IMR-90 (cell line): Measurements from ENCODE around the gene STAP1. TPM values are rescaled to one million over a fixed set of nuclear protein-coding genes. Genes with fewer than 3 reads are reported as not detected.

Source experiments
- ATAC-seq: fragments of 200-7000 bp; cut with Tn5 transposase; 2 replicates; pipeline ENCODE4 v1.9.1; 2020; ENCODE audit warnings: low read depth, mild to moderate bottlenecking, moderate library complexity
- BruUV-seq: library from RNA; stranded (reverse); fragments of 400-500 nt; replicated peaks from 2 replicates; lab custom pipeline; 2021; lab: Mats Ljungman, UMichigan
- CTCF ChIA-PET: fragments of 300-600 bp; formaldehyde crosslinking; extraction: SDS; loops from one replicate; lab custom pipeline; 2021; ENCODE audit warnings: antibody characterized with exemption; lab: Yijun Ruan, JAX
- POLR2A ChIA-PET: fragments of 300-600 bp; sonication (Branson Sonifier 250); formaldehyde crosslinking; loops from one replicate; lab custom pipeline; 2022; ENCODE audit warnings: antibody characterized with exemption; ENCODE audit not compliant: unreplicated experiment; lab: Charles Lee
- DNase-seq: peaks from one replicate; pipeline ENCODE4 v3.0.0; 2013
- H2AFZ ChIP-seq: replicated peaks from 2 replicates; pipeline ENCODE3; 2013; ENCODE audit warnings: low read length, mild to moderate bottlenecking; ENCODE audit not compliant: poor library complexity
- H2AK5ac ChIP-seq: 2 replicates; pipeline ENCODE4 v1.6.1; 2013; ENCODE audit warnings: low read depth, low read length, inconsistent platforms
- H2AK9ac ChIP-seq: replicated peaks from 2 replicates; pipeline ENCODE3; 2013; ENCODE audit warnings: mild to moderate bottlenecking, low read depth, low read length, moderate library complexity; ENCODE audit not compliant: poor library complexity
- H2BK120ac ChIP-seq: 2 replicates; pipeline ENCODE4 v1.6.1; 2013; ENCODE audit warnings: low read depth, low read length, inconsistent platforms
- H2BK15ac ChIP-seq: 3 replicates; pipeline ENCODE4 v1.6.1; 2013; ENCODE audit warnings: low read depth, low read length, inconsistent platforms
- H2BK20ac ChIP-seq: 2 replicates; pipeline ENCODE4 v1.6.1; 2013; ENCODE audit warnings: low read depth, mild to moderate bottlenecking, inconsistent platforms, low read length, moderate library complexity
- H2BK5ac ChIP-seq: 2 replicates; pipeline ENCODE4 v1.6.1; 2013; ENCODE audit warnings: mild to moderate bottlenecking, low read depth, low read length, inconsistent platforms; ENCODE audit not compliant: poor library complexity, severe bottlenecking
- H3K14ac ChIP-seq: replicated peaks from 2 replicates; pipeline ENCODE4 v1.6.1; 2013; ENCODE audit warnings: low read depth, low read length, inconsistent platforms
- H3K18ac ChIP-seq: 2 replicates; pipeline ENCODE4 v1.6.1; 2013; ENCODE audit warnings: low read depth, low read length, control low read depth
- H3K23ac ChIP-seq: 2 replicates; pipeline ENCODE4 v1.6.1; 2013; ENCODE audit warnings: low read depth, low read length, inconsistent platforms
- H3K27ac ChIP-seq: 2 replicates; pipeline ENCODE4 v1.5.1; 2013; ENCODE audit warnings: mild to moderate bottlenecking, control low read depth, low read length; ENCODE audit not compliant: insufficient read depth
- H3K27me3 ChIP-seq: 2 replicates; pipeline ENCODE4 v1.6.1; 2013; ENCODE audit warnings: low read length; ENCODE audit not compliant: control insufficient read depth, insufficient read depth
- H3K36me3 ChIP-seq: 2 replicates; pipeline ENCODE4 v1.6.1; 2013; ENCODE audit warnings: low read length, mixed read lengths; ENCODE audit not compliant: control insufficient read depth, insufficient read depth
- H3K4ac ChIP-seq: 2 replicates; pipeline ENCODE4 v1.6.1; 2013; ENCODE audit warnings: low read depth, low read length, inconsistent platforms
- H3K4me1 ChIP-seq: 2 replicates; pipeline ENCODE4 v1.6.1; 2013; ENCODE audit warnings: low read length, mixed read lengths; ENCODE audit not compliant: control insufficient read depth, insufficient read depth
- H3K4me2 ChIP-seq: 2 replicates; pipeline ENCODE4 v1.6.1; 2013; ENCODE audit warnings: low read depth, mild to moderate bottlenecking, control low read depth, low read length, moderate library complexity
- H3K4me3 ChIP-seq: 2 replicates; pipeline ENCODE4 v1.5.1; 2013; ENCODE audit warnings: low read depth, mild to moderate bottlenecking, control low read depth, low read length, moderate library complexity; ENCODE audit not compliant: insufficient read depth
- H3K56ac ChIP-seq: 2 replicates; pipeline ENCODE4 v1.6.1; 2013; ENCODE audit warnings: low read length, inconsistent platforms; ENCODE audit not compliant: insufficient read depth; ENCODE audit errors: extremely low read depth
- H3K79me1 ChIP-seq, 2 experiments: 2 replicates each; pipeline ENCODE4 v1.6.1; 2013; ENCODE audit warnings: low read length in 2 of 2, inconsistent platforms in 1 of 2, low read depth in 1 of 2
- H3K9ac ChIP-seq: 2 replicates; pipeline ENCODE4 v1.6.1; 2013; ENCODE audit warnings: low read depth, low read length, control low read depth
- H3K9me1 ChIP-seq: 2 replicates; pipeline ENCODE4 v1.6.1; 2013; ENCODE audit warnings: low read length, inconsistent platforms; ENCODE audit not compliant: insufficient read depth
- H3K9me3 ChIP-seq: 2 replicates; pipeline ENCODE4 v1.6.1; 2013; ENCODE audit warnings: low read length; ENCODE audit not compliant: control insufficient read depth, insufficient read depth
- H4K20me1 ChIP-seq: 2 replicates; pipeline ENCODE4 v1.6.1; 2013; ENCODE audit warnings: low read length, inconsistent platforms; ENCODE audit not compliant: insufficient read depth
- H4K5ac ChIP-seq: 2 replicates; pipeline ENCODE4 v1.6.1; 2013; ENCODE audit warnings: mild to moderate bottlenecking, low read depth, low read length, control low read depth
- H4K8ac ChIP-seq, 2 experiments: 2 replicates each; pipeline ENCODE4 v1.6.1; 2013; ENCODE audit warnings: low read depth in 2 of 2, low read length in 2 of 2, control low read depth in 1 of 2, inconsistent platforms in 1 of 2
- H4K91ac ChIP-seq: 2 replicates; pipeline ENCODE4 v1.6.1; 2013; ENCODE audit warnings: low read depth, low read length, inconsistent platforms; ENCODE audit not compliant: insufficient read depth
- CHD1 ChIP-seq: IDR thresholded peaks from 2 replicates; pipeline ENCODE4 v1.6.1; 2012; ENCODE audit warnings: low read depth, low read length, improper control_type of control experiment
- ELK1 ChIP-seq: fragments of 150-350 bp; IDR thresholded peaks from 2 replicates; pipeline ENCODE4 v1.6.1; 2016; ENCODE audit warnings: low read depth, mild to moderate bottlenecking, low read length, moderate library complexity, borderline replicate concordance
- RAD21 ChIP-seq: IDR thresholded peaks from 2 replicates; pipeline ENCODE4 v1.6.1; 2012; ENCODE audit warnings: low read length, improper control_type of control experiment
- RCOR1 ChIP-seq: IDR thresholded peaks from 2 replicates; pipeline ENCODE4 v1.6.1; 2012; ENCODE audit warnings: mild to moderate bottlenecking, low read length, improper control_type of control experiment; ENCODE audit not compliant: insufficient replicate concordance
- RFX5 ChIP-seq: IDR thresholded peaks from 2 replicates; pipeline ENCODE4 v1.8.0; 2012; ENCODE audit warnings: low read depth, mild to moderate bottlenecking, low read length, moderate library complexity
- dilution Hi-C: fragments of 300-500 bp; cut with HindIII; formaldehyde crosslinking; loops from one replicate; pipeline ENCODE4 v1.14.3; 2018; ENCODE audit warnings: low sequenced_read_pairs; ENCODE audit not compliant: unreplicated experiment
- in situ Hi-C: fragments of 300-500 bp; cut with MboI; formaldehyde crosslinking; loops from 3 replicates; pipeline ENCODE4 v1.14.3; 2019; ENCODE audit warnings: low sequenced_read_pairs, inconsistent platforms, mixed read lengths
- intact Hi-C: fragments of 100-400 bp; cut with micrococcal nuclease; formaldehyde crosslinking; loops from 2 replicates; pipeline ENCODE4 v1.10.0; 2022
- polyA plus RNA-seq, 3 experiments: library from polyadenylated mRNA; depleted of rRNA; stranded (reverse); fragments of >200 nt; gene quantifications; 2 replicates each; pipeline ENCODE4 v1.2.3, GENCODE V29; 2012; ENCODE audit warnings: low replicate concordance in 1 of 3
- total RNA-seq: library from RNA; depleted of rRNA; stranded (reverse); fragments of >200 nt; gene quantifications from 2 replicates; pipeline ENCODE4 v1.2.3, GENCODE V29; 2012

The STAP1 gene
- total and polyA plus RNA-seq, 2 of the 4 experiments (the other 2 are of a cell fraction), result not detected

- Histone ChIP-seq H3K14ac (no peak overlapping the region), H3K4me1 (no peaks in the 10 kb centered on the region), H3K27ac (no peak overlapping the region), H3K9me1 (no peaks in the 10 kb centered on the region), H4K5ac (no peak overlapping the region), H2BK15ac (no peak overlapping the region), H3K18ac (no peak overlapping the region), H3K9ac (no peak overlapping the region), H4K91ac (no peak overlapping the region), H3K4me3 (no peak overlapping the region), H2AK5ac (no peak overlapping the region), H4K8ac (no peak overlapping the region), H3K79me1 (no peaks in the 10 kb centered on the region), H2AFZ (no peak overlapping the region), H3K36me3 (no peaks in the 10 kb centered on the region), H2BK120ac (no peak overlapping the region), H3K27me3 (peaks cover 2% of the 10 kb centered on the region; the same call in 1 of the 2 replicates), H3K56ac (no peak overlapping the region), H4K20me1 (no peaks in the 10 kb centered on the region), H2AK9ac (no peak overlapping the region), H3K23ac (no peak overlapping the region), H2BK20ac (no peak overlapping the region), H3K4me2 (no peak overlapping the region), H2BK5ac (no peak overlapping the region), H3K9me3 (no peaks in the 10 kb centered on the region), H3K4ac (no peak overlapping the region)
- no peak for DNase-seq
- TF ChIP-seq RAD21 (no peak), ELK1 (no peak), RCOR1 (no peak), CHD1 (no peak), RFX5 (no peak)
- in situ Hi-C loops (no loop called here), dilution Hi-C loops (no loop called here), intact Hi-C loops (no loop called here)
- ChIA-PET POLR2A (no interaction called here), CTCF (no interaction called here)
- no TSS peak for BruUV-seq
- no peak for ATAC-seq
Observed at GRCh38 chr4:67584496-67584895, 26.0 kb downstream of the STAP1 start.
